ENCODE results near the gene STARD10. TPM values are rescaled to one million over a fixed set of nuclear protein-coding genes. Genes with fewer than 3 reads are reported as not detected.

Gene STARD10
- total and polyA plus RNA-seq, 2 experiments from 2014 or later: 16.6 to 20.5 TPM

- TF ChIP-seq REST (IDR thresholded peaks at IDR 0.05; ENCODE audit: unreplicated experiment) (no peak), POLR2AphosphoS5 (IDR thresholded peaks at IDR 0.05; ENCODE audit: low read depth) (peak; percentile 92), CTCF (conservative IDR thresholded peaks at IDR 0.05; ENCODE audit: low read depth in 2 of 2) (peak in 1 of 2 experiments; percentile 34; a peak in 2 of 4 replicates)
Observed at GRCh38 chr11:72821920-72822799, 28.3 kb upstream of the STARD10 start (continued).

- Mint-ChIP-seq H3K4me3 (peak overlapping the region; percentile 67), H3K36me3 (ENCODE audit: low read depth) (peaks cover 6% of the 10 kb centered on the region; the same call in 1 of the 3 replicates), H3K27ac (no peak overlapping the region), H3K27me3 (ENCODE audit: insufficient read depth, low read depth, poor library complexity) (peaks cover 20% of the 10 kb centered on the region), H3K4me1 (peaks cover 18% of the 10 kb centered on the region), H3K9me3 (no peaks in the 10 kb centered on the region; the same call in 2 of the 3 replicates)
- Histone ChIP-seq H3K9me2 (ENCODE audit: insufficient read depth) (no peaks in the 10 kb centered on the region), H3K27me3 (ENCODE audit: insufficient read depth) (peaks cover 24% of the 10 kb centered on the region), H3K4me1 (ENCODE audit: insufficient read depth) (no peaks in the 10 kb centered on the region), H4K20me1 (replicated peaks; ENCODE audit: insufficient read depth) (no peaks in the 10 kb centered on the region), H3K27ac (ENCODE audit: low read depth) (no peak overlapping the region), H2AFZ (peak overlapping the region; percentile 93), H3K79me2 (replicated peaks; ENCODE audit: insufficient read depth) (no peaks in the 10 kb centered on the region), H3F3A (replicated peaks; ENCODE audit: low read depth) (0 out of 2 replicates have a peak, but pooled peaks cover 3% of the 10 kb centered on the region), H3K36me3 (ENCODE audit: insufficient read depth) (no peaks in the 10 kb centered on the region), H3K4me3 (peak overlapping the region; percentile 74), H3K4me2 (peak overlapping the region; percentile 94)
- ATAC-seq (peak; percentile 42), DNase-seq (ENCODE audit: low spot score) (peak; percentile 54)
- no peak for TF ChIP-seq POLR2AphosphoS5 (IDR thresholded peaks at IDR 0.05; ENCODE audit: low read depth)
- TF ChIP-seq ZNF114 (CRISPR knock-in tag; IDR thresholded peaks at IDR 0.05): no peak
- TF ChIP-seq CREB1 (CRISPR knock-in tag; IDR thresholded peaks at IDR 0.05; ENCODE audit: low read depth): no peak
- TF ChIP-seq ETS1 (IDR thresholded peaks at IDR 0.05): no peak
- TF ChIP-seq JUNB (IDR thresholded peaks at IDR 0.05; ENCODE audit: unreplicated experiment): no peak
- no peak for TF ChIP-seq ZNF462 (CRISPR knock-in tag; IDR thresholded peaks at IDR 0.05)
Observed at GRCh38 chr11:72821221-72821919, 27.5 kb upstream of the STARD10 start.

All from GM23338 (cell line).